Body of pancreas (tissue), 4 donors: ENCODE results near the gene HOXB3. TPM values are rescaled to one million over a fixed set of nuclear protein-coding genes. Genes with fewer than 3 reads are reported as not detected.
A peak's percentile ranks its signal among the peaks of the same experiment; 100 is the strongest.

Experiments used
- ATAC-seq: fragments of 150-250 bp; one replicate; pipeline ENCODE4 v1.9.1; 2016
- DNase-seq, 4 donors: peaks; one replicate each; pipeline ENCODE4 v3.0.0-alpha.2; 2019
- H3K27ac ChIP-seq, 4 donors: fragments of 200-600 bp; sonication (generic); 1 replicate in 3 of 4; 2 replicates in 1 of 4; pipeline versions ENCODE4 v1.5.1 to v1.6.1; 2016 to 2019; ENCODE audit warnings: mild to moderate bottlenecking in 1 of 4, mixed read lengths in 1 of 4, moderate library complexity in 1 of 4
- H3K27me3 ChIP-seq, 2 donors: fragments of 200-600 bp; sonication (generic); one replicate each; pipeline ENCODE4 v1.6.0; 2016; ENCODE audit warnings: mild to moderate bottlenecking in 1 of 2
- H3K36me3 ChIP-seq, 2 donors: fragments of 200-600 bp; sonication (generic); replicated peaks in 1 of 2; 2 replicates each; pipeline ENCODE4 v1.5.1; 2016; ENCODE audit warnings: low read depth in 2 of 2; ENCODE audit not compliant: insufficient read depth in 1 of 2
- H3K4me1 ChIP-seq: fragments of 200-600 bp; sonication (generic); one replicate; pipeline ENCODE4 v1.6.0; 2016
- H3K4me3 ChIP-seq, 2 donors: fragments of 200-600 bp; sonication (generic); 1 replicate in 1 of 2; 2 replicates in 1 of 2; pipeline ENCODE4 v1.5.1; 2016 to 2019
- H3K9me3 ChIP-seq, 3 donors: fragments of 200-600 bp; sonication (generic); 1 replicate in 2 of 3; 2 replicates in 1 of 3; pipeline ENCODE4 v1.5.1; 2016
- POLR2A ChIP-seq, 3 donors: fragments of 450-650 bp; IDR thresholded peaks; one replicate each; pipeline ENCODE4 v1.6.1; 2016; ENCODE audit warnings: antibody characterized with exemption in 3 of 3, mild to moderate bottlenecking in 2 of 3
- WGBS, 2 donors: methylation state at CpG; one replicate each; pipeline ENCODE4 v1.1.5; 2017; 5-methylcytosine and 5-hydroxymethylcytosine counted together
- intact Hi-C: fragments of 100-400 bp; cut with DNase I; formaldehyde crosslinking; loops from one replicate; pipeline ENCODE4 v1.15.1; 2023
- total RNA-seq, 2 donors: library from RNA; depleted of rRNA; stranded (reverse); fragments of >200 nt; gene quantifications; one replicate each; pipeline ENCODE4 v1.1.0, GENCODE V29; 2016
- TF ChIP-seq, protein P1 (sequence below), 7 experiments: fragments of 450-650 bp in 4 of 7; fragments of 200-600 bp in 3 of 7; sonication (generic) in 3 of 7; IDR thresholded peaks; one replicate each; pipeline ENCODE4 v1.5.1; 2016 to 2019; ENCODE audit warnings: antibody characterized with exemption in 7 of 7

HOXB3 gene
- total RNA-seq, 2 donors from 2014 or later, result 2.9 TPM; not detected in 1

DNA sequence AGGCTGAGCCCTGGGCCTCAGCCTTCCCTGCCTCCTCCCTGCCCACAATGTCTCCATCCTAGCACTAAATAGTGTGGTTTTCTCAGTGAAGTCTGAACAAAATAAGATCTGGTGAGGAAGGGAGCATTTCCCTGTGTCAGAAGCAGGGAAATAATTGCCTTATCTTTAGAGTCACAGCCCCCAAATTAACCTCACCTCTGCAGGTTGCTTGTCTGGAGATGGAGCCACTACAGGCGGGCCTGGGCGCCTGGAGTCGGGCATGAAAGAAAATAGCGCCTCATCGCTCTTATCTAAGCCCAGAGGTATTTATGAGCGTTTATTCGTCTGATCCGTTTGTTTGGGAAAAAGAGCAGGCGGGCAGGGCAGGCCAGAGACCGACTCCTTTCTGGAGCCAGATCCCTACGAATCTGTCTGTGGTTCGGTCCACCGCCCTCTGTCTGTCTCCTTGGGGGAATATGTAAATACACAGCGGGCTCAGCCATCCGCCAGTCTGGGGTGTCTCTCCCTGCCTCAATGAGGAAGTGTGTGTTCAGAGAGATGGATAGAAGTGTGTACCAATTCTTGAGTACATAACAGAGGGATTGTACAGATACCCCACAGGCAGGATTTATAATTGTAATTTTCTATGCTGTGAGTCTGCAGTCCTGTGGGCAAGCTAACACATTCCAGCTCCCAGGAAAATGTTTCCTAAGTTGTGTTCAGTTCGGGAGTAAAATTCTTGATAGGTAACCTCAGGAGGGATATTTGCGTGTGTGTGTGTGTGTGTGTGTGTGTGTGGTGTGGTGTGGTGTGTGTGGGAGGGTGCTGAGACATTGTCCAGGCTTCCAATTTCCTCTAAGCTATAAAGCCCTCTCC is 10.4 kb upstream of the HOXB3 start:
- TF ChIP-seq, protein P1, sequence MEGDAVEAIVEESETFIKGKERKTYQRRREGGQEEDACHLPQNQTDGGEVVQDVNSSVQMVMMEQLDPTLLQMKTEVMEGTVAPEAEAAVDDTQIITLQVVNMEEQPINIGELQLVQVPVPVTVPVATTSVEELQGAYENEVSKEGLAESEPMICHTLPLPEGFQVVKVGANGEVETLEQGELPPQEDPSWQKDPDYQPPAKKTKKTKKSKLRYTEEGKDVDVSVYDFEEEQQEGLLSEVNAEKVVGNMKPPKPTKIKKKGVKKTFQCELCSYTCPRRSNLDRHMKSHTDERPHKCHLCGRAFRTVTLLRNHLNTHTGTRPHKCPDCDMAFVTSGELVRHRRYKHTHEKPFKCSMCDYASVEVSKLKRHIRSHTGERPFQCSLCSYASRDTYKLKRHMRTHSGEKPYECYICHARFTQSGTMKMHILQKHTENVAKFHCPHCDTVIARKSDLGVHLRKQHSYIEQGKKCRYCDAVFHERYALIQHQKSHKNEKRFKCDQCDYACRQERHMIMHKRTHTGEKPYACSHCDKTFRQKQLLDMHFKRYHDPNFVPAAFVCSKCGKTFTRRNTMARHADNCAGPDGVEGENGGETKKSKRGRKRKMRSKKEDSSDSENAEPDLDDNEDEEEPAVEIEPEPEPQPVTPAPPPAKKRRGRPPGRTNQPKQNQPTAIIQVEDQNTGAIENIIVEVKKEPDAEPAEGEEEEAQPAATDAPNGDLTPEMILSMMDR (IDR thresholded peaks at IDR 0.05), result no peak
- TF ChIP-seq POLR2A (IDR thresholded peaks at IDR 0.05), result no peak
- intact Hi-C loops, result no loop called here
- no peaks in the 10 kb centered on the region for H3K9me3 ChIP-seq
- H3K27ac ChIP-seq, result no peak overlapping the region
- no peaks in the 10 kb centered on the region for H3K36me3 ChIP-seq
- ATAC-seq (no peak), DNase-seq (no peak)
- no peak overlapping the region for H3K4me3 ChIP-seq
- peaks cover 38% of the 10 kb centered on the region for H3K4me1 ChIP-seq
- peaks cover 8 to 81% of the 10 kb centered on the region in 2 donors for H3K27me3 ChIP-seq
- WGBS, 2 donors, result 38 to 49% methylated on average over 17 of the region's 17 CpGs

DNA sequence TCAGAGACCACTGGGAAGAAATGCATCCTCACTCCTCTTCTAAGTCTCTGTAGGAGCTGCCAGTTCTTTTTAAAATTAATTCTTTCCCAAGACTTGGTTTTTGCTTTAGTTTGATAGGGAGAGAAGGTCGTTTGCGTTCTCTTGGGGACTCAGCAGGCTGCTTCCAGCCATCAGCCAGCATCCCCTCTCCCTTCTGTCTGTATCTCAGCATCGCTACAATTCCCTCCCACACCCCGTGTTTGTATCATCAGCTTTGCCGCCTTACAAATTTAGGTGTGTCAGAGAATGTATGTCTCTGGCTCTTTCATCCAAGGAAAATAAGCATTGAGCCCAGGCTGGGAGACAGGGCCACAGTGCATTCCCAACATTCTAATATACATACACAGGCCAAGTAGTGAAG is 9.3 kb upstream of the HOXB3 start:
- H3K4me1 ChIP-seq, result peaks cover 38% of the 10 kb centered on the region
- H3K9me3 ChIP-seq, result no peaks in the 10 kb centered on the region
- ATAC-seq, result no peak
- H3K27ac ChIP-seq, result no peak overlapping the region
- no peak for DNase-seq
- peaks cover 8 to 79% of the 10 kb centered on the region in 2 donors for H3K27me3 ChIP-seq
- H3K4me3 ChIP-seq, result no peak overlapping the region
- TF ChIP-seq, protein P1 (IDR thresholded peaks at IDR 0.05), result no peak
- TF ChIP-seq POLR2A (IDR thresholded peaks at IDR 0.05), result no peak
- no peaks in the 10 kb centered on the region for H3K36me3 ChIP-seq
- 54 to 60% methylated on average over 5 of the region's 5 CpGs for WGBS, 2 donors
- intact Hi-C loops, result no loop called here

DNA sequence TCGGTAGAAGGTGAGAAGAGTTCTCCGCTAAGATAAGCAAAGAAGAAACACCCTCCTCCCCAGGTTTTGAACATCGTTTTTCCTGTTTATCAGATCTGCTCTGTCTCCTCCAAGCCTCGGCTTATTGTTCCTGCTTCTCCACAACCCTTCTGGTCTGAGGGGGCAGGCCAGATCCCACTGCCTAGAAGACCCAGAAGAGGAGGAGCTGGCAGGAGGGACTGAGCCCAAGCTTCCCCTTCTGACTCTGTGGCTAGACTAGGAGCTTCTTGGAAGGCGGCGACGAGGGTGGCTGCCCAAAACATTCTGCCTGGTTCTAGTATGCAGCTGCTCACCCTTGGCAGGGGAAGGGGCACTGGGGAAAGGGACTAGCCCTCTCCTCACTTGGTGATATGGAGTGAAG is 8.7 kb upstream of the HOXB3 start:
- WGBS, 2 donors, result 26 to 31% methylated on average over 7 of the region's 7 CpGs
- Histone ChIP-seq H3K9me3 (no peaks in the 10 kb centered on the region), H3K4me3 (no peak overlapping the region), H3K27me3 (peaks cover 8 to 77% of the 10 kb centered on the region in 2 donors), H3K4me1 (peaks cover 38% of the 10 kb centered on the region), H3K27ac (no peak overlapping the region), H3K36me3 (no peaks in the 10 kb centered on the region)
- ATAC-seq (no peak), DNase-seq (no peak)
- intact Hi-C loops, result no loop called here
- no peak for TF ChIP-seq POLR2A (IDR thresholded peaks at IDR 0.05)
- TF ChIP-seq, protein P1 (IDR thresholded peaks at IDR 0.05), result no peak

DNA sequence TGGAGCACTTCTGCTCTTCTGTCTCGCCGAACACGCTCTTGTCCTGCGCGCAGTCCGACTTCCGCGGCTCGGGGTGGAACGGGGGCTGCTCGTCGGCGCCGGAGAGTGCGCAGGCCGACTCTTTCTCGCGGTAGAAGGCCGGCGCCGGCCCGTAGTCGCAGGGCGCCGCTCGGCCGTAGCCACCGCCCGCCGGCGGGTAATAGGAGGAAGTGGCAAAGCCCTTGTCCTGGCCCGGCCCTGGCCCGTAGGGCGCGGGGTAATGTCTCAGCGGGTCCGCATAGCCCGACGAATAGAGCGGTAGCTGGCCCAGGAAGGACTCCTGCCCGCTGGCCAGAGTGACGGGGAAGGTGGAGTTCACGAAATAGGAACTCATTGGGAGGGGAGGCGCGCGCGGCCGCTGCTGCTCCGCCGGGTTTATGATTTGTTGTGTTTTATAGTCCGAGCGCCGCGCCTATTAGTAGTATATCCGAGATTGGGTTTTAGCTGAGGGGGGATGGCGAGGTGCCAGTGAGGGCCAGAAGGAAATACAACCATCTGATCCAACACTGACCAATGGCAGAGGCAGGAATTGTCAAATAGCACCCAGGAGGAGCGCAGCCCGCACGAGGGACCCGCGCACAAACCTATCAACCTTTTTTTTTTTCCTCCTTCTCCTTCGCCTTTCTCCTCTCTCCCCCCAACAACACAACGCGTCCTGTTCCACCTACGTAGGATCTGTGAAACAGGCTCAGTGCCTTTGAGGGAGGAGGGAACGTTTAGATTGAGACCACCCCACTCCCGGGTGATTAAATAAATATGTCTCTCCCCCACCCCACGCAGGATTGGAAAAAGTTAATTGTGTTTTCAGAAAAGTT is 8.0 kb upstream of the HOXB3 start:
- Histone ChIP-seq H3K4me3 (no peak overlapping the region), H3K27me3 (peaks cover 8 to 78% of the 10 kb centered on the region in 2 donors), H3K36me3 (no peaks in the 10 kb centered on the region), H3K9me3 (no peaks in the 10 kb centered on the region), H3K27ac (peak overlapping the region in 3 of 4 donors; percentile 39 to 50 (median 40)), H3K4me1 (peaks cover 44% of the 10 kb centered on the region)
- intact Hi-C loops, result no loop called here
- DNase-seq (peak; percentile 39 to 48 (median 46)), ATAC-seq (peak; percentile 51)
- peak in 2 of 3 donors; percentile 31 to 37 for TF ChIP-seq POLR2A (IDR thresholded peaks at IDR 0.05)
- TF ChIP-seq, protein P1 (IDR thresholded peaks at IDR 0.05), result no peak
- 3% methylated on average over 42 to 68 of the region's 68 CpGs for WGBS, 2 donors
